ENCODE results near the gene HRCT1.
"Not testable (repeated sequence)": the region's sequence is repeated elsewhere in the genome, so short reads cannot be mapped to it uniquely, and the experiment has no call there.

The HRCT1 gene

DNA sequence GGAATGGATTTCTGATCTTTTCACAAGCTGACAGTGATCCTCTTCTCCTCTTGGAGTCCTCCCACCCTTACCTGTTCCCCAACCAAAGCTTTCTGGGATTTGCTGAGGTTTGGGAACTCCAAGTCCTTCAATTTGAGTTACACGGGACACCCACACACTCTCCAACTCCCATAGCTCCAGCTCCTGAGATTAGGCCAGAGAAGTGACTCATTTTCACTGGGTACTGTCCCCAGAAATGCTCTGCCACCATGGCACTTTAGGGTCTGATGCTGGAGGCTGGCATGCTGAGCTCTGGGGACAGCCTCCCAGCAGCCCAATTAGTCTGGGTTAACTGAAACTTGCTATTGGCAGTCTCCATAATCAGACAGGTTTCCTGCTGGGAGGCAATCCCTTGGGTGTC, 14.0 kb upstream of the HRCT1 start:
- in situ Hi-C loops (cut with HindIII; ENCODE audit: low sequenced_read_pairs): no loop called here

GRCh38 chr9:35896570-35896969, 9.4 kb upstream of the HRCT1 start:
- in situ Hi-C loops (cut with HindIII; ENCODE audit: low sequenced_read_pairs): no loop called here

DNA sequence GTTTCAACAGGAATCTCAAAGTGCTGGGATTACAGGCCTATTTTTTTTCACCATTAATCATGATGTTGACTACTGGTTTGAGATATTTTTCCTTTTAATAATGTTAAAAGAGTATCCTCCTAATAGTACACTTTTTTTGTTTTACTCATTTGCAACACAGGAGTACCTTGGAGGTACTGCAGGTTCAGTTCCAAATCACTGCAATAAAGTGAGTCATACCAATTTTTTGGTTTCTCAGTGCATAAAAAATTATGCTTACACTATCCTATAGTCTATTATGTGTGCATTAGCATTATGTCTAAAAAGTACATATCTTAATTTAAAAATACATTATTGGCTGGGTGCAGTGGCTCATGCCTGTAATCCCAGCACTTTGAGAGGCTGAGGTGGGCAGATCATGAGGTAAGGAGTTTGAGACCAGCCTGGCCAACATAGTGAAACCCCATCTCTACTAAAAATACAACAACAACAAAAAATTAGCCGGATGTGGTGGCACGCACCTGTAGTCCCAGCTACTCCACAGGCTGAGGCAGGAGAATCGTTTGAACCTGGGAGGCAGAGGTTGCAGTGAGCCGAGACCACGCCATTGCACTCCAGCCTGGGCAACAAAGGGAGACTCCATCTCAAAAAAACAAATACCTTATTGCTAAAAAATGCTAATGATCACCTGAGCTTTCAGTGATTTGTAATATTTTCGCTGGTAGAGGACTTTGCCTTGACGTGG, 8.5 kb upstream of the HRCT1 start:
- in situ Hi-C loops (cut with HindIII; ENCODE audit: low sequenced_read_pairs): not testable (repeated sequence)

DNA sequence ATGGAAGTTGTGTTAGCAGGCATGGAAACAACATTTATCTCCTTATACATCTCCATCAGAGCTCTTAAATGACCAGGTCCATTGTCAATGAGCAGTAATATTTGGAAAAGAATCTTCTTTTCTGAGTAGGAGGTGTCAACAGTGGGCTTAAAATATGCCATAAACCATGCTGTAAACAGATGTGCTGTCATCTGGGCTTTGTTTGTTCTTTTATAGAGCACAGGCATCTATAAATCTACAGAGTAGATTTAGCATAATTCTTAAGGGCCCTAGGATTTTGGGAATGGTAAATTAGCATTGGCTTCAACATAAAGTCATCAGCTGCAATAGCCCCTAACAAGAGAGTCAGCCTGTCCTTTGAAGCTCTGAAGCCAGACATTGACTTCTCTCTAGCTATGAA, 7.7 kb upstream of the HRCT1 start:
- in situ Hi-C loops (cut with HindIII; ENCODE audit: low sequenced_read_pairs): no loop called here

- in situ Hi-C loops (cut with HindIII; ENCODE audit: low sequenced_read_pairs): no loop called here
Measured at GRCh38 chr9:35899021-35899420, 7.0 kb upstream of the HRCT1 start.

- in situ Hi-C loops (cut with HindIII; ENCODE audit: low sequenced_read_pairs): no loop called here
Measured at GRCh38 chr9:35903049-35903448, 3.0 kb upstream of the HRCT1 start.

- in situ Hi-C loops (cut with HindIII; ENCODE audit: low sequenced_read_pairs): no loop called here
Measured at GRCh38 chr9:35904338-35904737, 1.7 kb upstream of the HRCT1 start.

- in situ Hi-C loops (cut with HindIII; ENCODE audit: low sequenced_read_pairs): no loop called here
Measured at GRCh38 chr9:35905051-35905781, 786 bp upstream of the HRCT1 start.

- in situ Hi-C loops (cut with HindIII; ENCODE audit: low sequenced_read_pairs): no loop called here
Measured at GRCh38 chr9:35906923-35907699, 1.1 kb downstream of the HRCT1 start.

- in situ Hi-C loops (cut with HindIII; ENCODE audit: low sequenced_read_pairs): no loop called here
Measured at GRCh38 chr9:35907711-35908503, 1.9 kb downstream of the HRCT1 start.

DNA sequence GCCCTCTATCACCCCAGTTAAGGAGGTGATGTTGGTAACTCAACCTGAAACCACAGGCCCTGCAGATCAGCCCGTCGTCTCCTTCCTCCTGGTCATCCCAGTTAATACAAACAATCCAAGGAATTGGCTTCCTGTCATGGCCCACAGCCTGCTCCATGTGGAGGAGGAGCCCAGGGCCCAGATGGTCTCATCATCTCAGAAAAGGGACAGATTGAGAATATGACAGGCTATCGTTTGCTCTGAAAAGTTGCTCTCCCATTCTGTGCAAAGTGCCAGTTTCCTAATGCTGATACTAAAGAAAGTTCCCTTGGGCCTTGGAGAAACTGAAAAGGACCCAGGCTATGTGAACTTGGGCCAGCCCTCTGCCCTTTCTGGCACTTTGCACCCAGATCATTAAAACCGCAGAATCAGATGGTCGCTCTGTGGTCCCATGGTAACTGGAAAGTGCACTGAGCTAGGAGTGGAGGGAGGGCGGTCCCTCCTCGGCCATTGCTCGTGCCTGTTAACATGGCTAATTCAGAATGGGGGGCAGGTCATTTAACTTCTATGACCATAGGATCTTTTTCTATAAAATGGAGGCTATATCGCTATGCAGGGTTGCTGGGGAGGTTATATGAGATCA, 2.6 kb downstream of the HRCT1 start:
- in situ Hi-C loops (cut with HindIII; ENCODE audit: low sequenced_read_pairs): no loop called here

DNA sequence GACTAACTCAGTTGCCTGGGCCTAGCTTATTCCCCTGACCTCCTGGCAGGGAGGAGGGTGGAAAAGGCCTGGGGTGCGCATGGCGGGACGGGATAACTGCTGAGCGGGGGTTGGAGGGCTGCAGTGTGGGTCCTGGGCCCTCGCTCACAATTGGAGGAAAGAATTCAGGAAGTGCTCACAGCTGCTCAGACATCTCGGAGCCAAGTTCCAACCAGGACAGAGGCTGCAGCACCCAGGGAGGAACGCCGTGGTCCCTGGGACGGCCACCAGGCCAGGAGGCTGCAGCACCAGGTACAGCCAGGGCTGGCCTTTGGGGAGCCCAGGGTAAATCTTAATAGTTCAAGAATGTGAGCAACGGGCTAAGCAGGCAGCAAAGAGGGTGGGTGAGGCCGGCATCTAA, 3.3 kb downstream of the HRCT1 start, which contains the start of gene SPAAR:
Gene SPAAR, plus strand, starts transcription at position 217 of the 400 bp plus-strand sequence. CDS start 974 bp downstream, outside the sequence.
- in situ Hi-C loops (cut with HindIII; ENCODE audit: low sequenced_read_pairs): no loop called here

DNA sequence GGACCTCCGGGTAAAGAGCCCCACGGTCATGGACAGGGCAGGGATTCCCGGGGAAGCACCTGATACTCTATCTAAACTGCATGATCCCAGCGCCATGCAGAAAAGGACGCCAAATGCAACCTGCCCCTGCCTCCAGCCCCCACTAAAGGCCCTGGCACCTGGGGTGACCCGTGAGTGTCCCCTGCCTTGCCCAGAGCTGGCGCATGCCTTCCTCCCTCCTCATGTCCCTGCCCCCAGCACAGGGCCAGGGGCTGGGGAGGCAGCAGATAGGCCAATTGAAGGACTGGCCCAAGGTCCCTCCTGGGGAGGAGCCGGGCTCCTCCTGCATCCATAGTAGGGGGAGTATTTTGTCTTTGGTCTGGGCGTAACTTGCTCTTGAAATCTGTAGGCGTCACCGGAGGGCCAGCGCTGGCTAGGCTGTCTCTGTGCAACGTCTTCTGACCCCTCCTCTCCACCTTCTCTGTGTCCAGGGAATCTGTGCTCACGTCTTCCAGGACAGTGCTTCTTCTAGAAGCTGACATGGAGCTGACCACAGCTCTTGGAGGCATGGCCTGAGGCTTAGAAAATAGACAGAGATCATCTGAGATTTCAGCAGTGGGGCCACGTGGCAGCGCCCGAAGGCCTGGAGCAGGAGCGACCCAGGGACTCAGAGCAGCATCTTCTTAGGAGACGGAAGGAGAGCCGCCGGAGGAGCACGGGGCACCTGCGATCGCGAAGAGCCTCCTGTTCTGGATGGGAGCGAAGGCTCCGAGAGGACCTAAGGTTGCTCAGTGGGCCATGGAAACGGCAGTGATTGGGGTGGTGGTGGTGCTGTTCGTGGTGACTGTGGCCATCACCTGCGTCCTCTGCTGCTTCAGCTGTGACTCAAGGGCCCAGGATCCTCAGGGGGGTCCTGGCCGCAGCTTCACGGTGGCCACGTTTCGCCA, 3.9 kb downstream of the HRCT1 start:
- in situ Hi-C loops (cut with HindIII; ENCODE audit: low sequenced_read_pairs): no loop called here

DNA sequence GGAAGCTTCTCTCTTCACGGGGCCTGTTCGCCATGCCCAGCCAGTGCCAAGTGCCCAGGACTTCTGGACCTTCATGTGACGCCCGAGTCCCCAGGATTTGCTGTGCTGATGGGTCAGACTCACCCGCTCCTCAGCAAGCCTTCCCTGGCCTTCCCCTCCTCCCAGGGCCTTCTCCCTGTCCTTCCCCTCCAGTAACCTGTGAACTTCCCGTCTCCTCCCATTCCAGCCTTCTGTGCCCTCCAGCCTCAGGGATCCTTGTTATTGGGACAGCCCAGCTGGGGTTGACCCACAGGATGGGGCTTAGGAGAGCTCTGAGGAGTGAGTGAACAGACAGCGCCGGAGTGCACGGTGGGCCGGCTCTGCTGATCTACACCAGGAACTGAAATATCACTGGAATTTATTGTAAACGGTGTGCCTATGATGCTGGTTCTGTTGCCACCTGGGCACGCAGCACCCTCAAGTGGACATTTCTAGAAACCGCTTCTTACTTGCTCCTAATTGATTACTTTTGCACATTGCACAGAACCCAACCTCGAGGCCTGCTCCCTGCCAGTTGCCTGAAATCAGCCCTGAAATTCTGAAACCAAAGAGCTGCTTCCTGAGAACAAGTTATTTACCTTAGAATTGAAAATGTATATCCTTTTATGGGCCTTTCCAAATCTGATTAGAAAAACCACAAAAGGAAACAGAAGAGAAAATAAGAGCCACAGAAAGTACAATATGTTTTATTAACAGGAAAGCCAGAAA, 4.8 kb downstream of the HRCT1 start:
- in situ Hi-C loops (cut with HindIII; ENCODE audit: low sequenced_read_pairs): no loop called here

GRCh38 chr9:35911690-35912089, 5.7 kb downstream of the HRCT1 start:
- in situ Hi-C loops (cut with HindIII; ENCODE audit: low sequenced_read_pairs): no loop called here

- in situ Hi-C loops (cut with HindIII; ENCODE audit: low sequenced_read_pairs): no loop called here
Measured at GRCh38 chr9:35912791-35913400, 6.9 kb downstream of the HRCT1 start.

DNA sequence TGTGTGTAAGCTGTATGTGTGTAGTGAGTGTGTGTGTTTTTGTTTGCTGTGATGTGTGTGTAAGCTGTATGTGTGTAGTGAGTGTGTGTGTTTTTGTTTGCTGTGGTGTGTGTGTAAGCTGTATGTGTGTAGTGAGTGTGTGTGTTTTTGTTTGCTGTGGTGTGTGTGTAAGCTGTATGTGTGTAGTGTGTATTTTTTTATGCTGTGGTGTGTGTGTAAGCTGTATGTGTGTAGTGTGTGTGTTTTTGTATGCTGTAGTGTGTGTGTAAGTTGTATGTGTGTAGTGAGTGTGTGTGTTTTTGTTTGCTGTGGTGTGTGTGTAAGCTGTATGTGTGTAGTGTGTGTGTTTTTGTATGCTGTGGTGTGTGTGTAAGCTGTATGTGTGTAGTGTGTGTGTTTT, 7.4 kb downstream of the HRCT1 start:
- in situ Hi-C loops (cut with HindIII; ENCODE audit: low sequenced_read_pairs): not testable (repeated sequence)

- in situ Hi-C loops (cut with HindIII; ENCODE audit: low sequenced_read_pairs): no loop called here
Measured at GRCh38 chr9:35914301-35914807, 8.4 kb downstream of the HRCT1 start.

Measured in DLD1 (cell line).